GM21528 (cell line): ENCODE results near the gene CLDN7.

Experiments
- ATAC-seq: cut with Tn5 transposase; IDR thresholded peaks from one replicate; pipeline ENCODE4 v1.9.1; 2021; ENCODE audit warnings: mild to moderate bottlenecking, moderate library complexity; ENCODE audit not compliant: unreplicated experiment, low FRiP score

CLDN7 gene

DNA sequence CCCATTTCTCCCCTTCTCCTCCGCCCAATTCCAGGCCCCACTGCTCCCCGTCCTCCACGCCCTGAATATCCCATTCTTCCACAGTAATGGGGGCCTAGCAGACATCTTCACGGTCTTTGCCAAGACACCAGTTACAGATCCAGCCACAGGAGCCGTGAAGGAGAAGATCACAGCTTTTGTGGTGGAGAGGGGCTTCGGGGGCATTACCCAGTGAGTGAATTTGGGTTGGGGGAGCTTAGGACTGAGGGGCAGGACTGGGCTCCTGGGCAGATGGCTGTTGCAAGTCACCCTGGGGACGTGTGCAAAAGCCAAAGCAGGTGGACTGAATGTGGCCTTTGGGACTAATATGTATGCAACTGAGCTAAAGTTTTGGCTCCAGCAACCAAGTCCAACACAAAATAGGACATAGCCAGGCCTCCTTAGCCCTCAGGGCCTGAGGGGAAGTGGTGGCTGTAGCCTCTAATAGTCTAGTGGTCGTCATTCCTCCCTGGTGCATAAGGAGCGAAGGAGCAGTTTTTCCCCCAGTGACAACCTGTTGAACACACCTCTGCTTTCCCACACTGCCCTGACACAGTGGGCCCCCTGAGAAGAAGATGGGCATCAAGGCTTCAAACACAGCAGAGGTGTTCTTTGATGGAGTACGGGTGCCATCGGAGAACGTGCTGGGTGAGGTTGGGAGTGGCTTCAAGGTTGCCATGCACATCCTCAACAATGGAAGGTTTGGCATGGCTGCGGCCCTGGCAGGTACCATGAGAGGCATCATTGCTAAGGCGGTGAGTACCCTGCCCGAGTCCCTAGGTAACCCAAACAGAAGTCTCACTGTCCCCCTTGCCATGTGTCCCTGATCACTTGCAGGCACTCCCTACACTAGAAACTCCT, 39.9 kb downstream of the CLDN7 start:
- no peak for ATAC-seq

DNA sequence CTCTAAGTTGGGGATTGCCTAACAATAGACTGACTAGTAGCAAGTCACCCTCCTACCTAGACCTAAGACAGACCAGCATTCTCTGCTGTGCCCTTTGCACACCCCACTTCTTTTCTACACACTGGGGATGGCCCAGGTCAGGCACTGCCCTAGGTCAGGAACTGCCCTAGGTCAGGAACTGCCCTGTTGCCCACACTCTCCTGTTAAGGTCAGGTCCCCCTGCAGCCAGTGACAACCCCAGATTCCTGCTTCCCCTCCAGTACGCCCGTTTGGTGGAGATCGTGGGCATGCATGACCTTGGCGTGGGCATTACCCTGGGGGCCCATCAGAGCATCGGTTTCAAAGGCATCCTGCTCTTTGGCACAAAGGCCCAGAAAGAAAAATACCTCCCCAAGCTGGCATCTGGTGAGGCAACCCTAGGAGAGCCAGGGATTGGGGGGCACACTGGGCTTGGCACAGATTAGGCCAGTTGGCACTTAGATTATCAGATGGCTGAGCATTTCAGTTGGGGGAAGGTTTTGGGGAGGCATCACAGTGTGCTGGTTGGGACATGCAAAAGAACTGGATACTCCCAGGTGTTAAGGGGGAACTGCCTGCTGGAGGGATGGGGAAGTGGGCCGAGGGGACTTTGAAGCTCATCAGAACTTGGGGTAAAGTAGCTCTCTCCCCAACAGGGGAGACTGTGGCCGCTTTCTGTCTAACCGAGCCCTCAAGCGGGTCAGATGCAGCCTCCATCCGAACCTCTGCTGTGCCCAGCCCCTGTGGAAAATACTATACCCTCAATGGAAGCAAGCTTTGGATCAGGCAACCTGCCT, 40.8 kb downstream of the CLDN7 start:
- no peak for ATAC-seq

DNA sequence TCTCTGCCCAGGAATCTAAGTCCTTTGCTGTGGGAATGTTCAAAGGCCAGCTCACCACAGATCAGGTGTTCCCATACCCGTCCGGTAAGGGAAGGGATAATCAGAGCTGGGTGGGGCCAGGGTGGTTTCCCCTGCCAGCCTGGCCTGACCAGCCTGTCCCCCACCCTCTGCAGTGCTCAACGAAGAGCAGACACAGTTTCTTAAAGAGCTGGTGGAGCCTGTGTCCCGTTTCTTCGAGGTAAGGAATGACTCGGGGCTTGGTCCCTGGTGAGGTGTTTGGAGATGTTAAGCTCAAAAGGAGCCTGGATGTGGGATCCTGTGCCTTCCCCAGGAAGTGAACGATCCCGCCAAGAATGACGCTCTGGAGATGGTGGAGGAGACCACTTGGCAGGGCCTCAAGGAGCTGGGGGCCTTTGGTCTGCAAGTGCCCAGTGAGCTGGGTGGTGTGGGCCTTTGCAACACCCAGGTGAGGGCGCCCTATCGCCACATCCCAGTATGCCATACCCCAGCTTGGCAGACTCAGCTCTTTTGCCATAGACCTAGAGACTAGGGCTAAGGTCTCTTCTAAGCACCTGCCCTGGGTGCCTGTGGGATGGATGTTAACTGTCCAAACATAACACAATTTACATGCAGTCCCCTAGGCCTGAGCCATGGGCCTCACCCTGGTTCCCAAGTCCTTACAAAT, 41.5 kb downstream of the CLDN7 start:
- ATAC-seq, result no peak

DNA sequence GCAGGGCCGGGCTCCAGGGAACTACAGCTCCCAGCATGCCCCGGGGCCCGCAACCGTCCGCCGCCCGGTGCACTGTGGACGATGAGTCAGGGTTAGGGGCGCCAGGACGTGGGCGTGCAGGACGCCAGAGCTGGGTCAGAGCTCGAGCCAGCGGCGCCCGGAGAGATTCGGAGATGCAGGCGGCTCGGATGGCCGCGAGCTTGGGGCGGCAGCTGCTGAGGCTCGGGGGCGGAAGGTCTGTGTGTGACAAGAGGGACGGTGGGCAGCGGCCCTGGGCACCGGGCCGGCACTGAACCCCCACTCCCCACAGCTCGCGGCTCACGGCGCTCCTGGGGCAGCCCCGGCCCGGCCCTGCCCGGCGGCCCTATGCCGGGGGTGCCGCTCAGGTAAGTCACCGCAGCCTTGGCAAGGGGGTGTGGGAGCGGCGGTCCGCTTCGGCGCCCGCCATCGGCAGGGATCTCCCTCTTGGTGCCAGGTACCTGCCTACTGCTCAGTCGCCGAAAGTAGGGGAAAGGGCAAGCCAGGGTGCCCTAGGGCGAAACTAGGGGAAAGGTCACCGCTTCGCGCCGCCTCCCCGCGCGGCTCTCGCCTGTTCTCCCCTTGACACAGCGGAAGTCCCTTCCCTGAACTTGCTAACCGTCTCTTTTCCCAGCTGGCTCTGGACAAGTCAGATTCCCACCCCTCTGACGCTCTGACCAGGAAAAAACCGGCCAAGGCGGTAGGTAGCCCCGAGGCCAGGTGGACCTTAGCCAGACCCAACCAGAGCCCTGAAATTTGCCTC, 42.3 kb downstream of the CLDN7 start, which contains the start of the genes ACADVL and DLG4:
ACADVL (plus strand) TSS at position 127 of the 781 bp plus-strand sequence; CDS start at position 174, 47 bp downstream.
DLG4 (minus strand) TSS at position 25 of the 781 bp plus-strand sequence.
- peak; percentile 61 for ATAC-seq

DNA sequence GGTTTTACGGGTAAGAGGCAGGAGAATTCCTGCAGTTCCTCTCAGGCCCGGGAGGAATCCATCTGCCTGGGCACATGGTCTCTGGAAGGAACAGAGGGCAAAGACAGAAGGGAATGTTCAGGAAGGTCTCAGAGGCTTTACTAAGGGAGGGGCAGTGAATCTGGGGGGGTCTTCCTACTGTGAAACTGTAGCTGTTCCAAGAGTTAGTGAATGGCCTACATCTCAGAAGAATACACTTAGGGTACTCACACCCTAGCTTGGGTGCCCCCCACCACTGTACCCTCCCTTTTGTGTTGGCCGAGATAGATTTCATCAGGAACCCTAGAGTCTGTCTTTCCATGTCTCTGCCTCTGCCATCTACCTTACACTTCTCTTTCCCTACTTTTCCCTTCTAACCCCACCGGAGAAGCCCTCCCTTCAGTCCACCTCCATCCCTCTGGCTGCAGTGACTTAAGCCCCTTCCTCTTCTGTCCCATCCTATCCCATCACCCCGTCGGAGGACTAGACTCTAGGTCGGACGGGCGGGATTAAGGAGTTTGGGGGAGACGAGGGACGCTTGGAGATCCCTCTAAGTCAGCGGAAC, 43.0 kb downstream of the CLDN7 start:
- no peak for ATAC-seq

DNA sequence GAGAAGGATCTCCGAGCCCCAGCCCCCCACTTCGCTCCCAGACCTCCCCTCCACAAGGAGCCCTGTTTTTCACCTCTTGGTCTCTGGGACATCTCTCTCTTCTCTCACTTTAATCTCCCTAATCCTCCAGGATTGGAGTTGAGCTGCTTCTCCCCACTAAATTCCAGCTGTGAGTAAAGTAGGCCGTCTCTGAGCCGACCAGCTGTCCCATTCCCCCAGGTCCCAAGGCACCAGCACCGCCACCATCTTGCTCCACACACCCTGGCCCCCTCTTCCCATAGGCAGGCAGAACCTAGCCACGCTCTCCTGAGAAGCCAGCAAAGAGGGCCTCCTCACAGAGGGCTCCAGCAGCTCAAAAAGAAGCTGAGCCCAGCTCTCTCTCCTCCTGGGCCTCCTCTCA, 43.5 kb downstream of the CLDN7 start:
- no peak for ATAC-seq

DNA sequence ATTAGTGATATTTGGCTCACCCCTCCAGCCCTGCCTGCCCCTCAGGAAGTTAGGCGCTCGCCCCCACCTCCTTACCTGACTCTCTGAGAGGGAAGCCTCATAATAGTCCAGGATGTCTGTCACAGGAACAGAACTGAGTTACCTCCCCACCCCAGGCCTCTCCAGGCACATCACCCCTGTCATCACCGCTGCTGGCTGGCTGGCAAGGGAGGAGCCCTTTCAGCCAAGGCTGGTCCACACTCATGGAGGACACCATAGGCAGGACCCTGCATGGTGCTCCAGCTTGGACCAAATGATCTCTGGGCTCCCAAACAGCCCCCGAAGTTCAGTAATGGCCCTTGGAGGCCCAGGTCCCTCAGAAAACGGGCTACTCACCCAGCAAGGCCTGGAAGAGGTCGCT, 44.1 kb downstream of the CLDN7 start:
- ATAC-seq, result no peak

DNA sequence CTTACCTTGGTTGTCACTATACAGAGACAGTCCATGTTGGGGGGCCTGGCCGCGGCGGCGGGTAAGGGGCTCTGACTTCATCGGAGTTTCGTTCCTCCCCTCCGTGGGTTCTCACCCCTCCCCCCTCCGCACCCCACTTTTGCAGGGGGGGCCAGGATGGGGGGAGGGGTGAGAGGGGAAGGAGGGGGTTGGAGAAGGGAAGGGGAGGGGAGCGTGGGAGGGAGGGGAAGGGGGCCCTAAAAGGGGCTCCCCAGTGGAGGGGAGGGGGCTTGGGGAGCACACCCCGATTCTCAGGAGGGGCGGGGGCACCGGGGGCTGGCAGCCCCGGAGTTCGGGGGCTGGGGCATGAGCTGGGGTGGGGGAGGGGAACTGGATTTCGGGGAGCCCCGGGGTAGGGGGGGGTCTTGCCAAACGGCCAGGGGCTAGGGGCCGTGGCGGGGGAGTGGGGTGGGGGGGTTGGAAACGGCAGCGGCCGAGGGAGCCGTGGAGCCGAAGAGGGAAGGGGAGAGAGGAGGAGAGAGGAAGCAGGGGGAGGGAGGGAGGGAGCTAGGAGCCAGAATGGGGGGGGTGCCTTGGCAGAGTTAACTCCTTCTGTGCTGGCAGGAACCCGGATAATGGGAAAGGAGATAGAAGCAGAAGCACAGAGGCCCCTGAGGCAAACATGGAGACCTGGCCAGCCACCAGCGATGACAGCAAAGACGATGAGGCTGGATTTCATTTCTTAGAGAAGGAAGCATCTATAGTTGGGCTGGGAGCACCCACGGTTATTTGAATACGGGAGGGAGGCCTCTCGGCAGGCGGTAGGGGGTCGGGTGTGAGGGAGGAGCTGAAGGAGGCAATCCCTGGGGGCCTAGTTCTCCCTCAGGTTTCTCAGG, 44.9 kb downstream of the CLDN7 start:
- no peak for ATAC-seq

DNA sequence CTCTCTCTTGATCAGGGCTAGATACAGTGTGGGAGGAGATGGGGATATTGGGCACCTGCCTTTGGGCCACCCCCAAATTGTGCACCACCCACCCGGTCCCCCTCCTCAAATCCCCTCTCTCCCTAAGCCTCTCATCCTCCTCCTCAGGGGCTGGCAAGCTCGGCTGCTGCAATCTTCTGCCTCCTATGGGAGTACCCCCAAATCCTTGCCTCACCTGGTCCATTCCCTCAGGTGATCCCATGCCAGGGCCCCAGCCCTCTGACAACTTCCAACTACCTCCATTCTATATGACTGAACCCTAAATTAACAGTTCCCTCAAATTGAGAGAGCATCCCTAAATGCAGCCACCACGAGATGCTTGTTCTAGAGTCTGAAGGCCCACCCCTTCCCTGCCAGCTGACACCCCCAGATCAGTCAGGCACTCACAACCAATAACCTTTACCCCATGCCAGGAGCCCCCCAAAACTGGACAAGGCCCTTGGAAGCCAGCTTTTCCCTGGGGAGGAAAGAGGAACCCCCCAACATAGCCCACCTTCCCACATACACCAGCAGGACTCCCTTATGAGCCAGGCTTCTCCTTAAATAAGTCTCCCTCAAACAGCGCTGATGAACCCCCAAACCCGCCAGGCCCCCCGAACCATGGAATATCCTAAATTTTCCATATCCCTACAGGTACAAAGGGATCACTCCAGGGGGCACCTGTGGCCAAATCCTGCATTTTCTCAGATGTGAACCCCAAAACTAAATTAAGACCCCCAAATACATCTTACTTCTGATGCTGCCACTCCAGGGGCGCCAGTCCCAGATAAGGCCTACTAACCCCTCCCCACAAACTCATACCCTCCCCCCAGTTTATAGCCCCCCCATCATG, 45.8 kb downstream of the CLDN7 start:
- no peak for ATAC-seq

DNA sequence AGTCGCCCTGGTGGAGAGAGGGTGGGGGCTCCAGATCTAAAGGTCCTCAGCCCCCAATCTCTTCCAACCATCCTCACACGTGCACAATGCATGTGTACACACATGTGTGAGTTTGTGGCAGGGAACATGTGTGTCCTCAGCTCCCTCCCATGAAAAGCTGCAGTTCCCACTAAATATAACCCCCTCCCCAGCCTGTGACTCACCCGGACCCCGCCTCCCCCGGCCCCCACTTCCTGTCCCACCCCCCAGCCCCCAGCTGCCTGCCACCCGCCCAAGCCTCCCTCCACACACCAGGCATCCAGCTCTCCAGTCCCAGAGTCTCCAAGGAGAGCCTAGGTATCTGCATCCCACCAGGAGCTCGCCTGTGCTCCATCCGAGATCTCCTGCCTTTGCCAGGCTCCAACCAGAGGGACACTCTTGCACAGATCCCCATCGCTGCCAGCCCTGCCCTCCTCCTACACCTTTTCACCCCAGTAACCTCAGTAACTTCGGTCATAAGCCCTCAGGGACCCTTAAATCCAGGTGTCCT, 46.6 kb downstream of the CLDN7 start:
- ATAC-seq, result no peak

DNA sequence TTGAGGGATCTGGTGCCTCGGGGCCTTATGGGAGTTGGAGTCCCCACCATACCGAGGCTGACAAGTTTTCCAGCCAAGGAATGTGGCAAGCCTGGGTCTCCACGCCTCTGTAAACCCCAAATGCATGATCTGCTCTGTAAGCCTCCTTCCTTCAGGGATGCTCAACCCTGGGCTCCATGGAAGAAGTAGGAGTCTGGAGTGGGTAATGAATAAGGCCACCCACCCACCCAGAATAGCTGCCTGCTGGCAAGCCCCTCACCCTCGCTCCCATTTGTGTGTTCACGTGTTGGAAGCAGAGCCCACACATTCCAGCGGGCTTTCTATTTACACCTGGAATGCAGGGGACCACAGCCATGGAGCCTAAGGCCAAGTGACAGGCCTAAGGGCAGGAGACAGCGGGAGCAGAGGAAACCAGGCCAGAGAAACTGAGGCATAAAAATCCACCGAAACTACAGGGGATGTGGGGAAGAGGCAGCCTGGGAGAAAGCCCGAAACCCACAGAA, 47.1 kb downstream of the CLDN7 start:
- no peak for ATAC-seq

DNA sequence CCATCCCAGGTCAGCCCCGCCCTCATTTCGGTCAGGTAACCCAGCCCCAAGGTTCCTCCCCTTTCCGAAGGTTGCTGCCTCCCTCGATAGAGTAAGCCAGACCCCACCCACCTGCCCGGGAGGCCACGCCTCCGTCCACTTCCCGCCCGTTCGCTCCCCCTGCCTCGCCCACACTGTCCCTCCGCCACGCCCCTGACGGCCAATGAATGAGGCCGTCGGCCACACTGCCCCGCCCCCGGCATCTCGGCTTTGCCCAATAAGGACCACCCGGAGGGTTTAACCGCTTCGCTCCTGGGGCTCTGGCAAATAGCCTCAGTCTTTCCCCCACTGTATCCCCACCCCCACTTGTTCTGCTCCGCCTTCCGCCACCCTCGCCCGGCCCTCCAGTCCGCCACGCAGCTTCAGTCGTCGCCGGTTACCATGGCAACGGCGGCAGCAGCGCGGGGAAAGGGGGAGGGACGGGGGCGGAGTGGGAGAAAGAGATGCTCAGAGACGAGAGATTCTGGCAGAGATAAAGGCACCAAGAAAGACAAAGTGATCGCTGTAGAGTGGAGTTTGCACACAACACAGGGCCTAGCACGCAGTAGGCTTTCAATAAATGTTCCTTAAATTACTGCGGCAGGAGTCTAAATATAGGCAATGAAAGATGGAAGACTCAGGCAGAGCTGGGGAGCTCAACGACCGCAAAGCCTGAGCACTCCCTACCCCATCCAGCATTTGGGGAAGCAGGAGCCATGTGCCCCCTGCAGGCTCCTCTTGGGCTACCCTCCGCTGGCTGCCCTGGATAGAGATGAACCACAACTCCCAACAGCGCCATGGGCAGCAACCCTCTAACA, 47.8 kb downstream of the CLDN7 start:
- ATAC-seq, result peak; percentile 71

DNA sequence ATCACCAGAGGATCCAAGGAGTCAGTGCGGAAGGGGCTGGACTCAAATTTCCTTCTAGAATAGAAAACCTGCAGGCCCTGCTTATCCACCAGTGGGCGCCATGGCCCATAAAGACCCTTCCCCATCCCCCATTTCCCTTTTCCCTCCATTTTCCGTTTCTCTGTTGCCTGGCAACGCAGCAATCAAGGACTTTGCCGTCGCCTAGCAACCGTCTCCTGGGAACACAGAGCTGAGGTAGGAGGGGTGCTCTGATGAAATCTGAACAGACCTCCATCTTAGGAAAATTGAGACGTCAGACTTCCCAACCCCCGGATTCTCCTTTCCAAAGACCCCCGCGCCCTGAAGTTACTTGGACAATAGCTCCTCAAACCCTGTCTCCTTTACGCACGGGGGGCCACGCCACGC, 48.4 kb downstream of the CLDN7 start:
- ATAC-seq, result no peak

DNA sequence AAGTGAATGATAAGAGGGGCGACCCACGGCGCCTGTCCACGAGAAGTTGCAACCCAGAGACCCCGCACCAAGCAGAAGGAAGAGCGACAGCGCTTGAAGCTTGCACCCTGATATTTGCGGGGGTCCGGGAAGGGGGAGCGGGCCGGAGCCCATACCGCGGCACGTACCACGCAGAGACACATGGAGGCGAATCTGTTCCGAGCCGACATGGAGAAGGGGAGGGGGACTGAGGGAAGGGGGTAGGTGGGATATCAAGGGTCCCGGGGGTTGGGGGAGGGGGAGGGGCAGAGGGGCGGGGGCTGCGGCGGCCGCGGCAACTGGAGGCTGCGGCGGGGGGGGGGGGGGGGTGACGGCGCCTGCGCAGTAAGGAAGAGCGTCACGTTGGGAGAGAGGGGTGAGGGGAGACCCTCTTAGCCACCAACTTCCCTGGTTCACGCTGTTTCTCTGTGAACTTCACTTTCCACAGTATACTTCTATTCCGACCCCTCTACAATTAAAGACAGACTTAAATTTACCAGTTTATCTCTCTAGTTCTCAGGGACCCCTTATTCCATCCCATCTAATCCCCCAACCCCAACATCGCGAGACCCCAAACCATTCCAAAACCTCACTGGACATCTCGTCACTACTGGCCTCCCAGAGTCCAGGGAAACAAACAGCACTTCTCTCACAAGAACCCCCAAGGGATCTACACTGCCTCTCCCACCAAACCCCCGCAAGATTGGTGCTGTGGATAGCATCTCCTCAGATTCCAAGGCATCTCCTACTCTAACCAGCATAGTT, 50.6 kb downstream of the CLDN7 start:
- ATAC-seq, result no peak
